SK-N-SH (cell line): ENCODE results near the gene EAF1. TPM values are rescaled to one million over a fixed set of nuclear protein-coding genes. Genes with fewer than 3 reads are reported as not detected.

Source experiments
- ELF1 ChIP-seq: IDR thresholded peaks from 2 replicates; pipeline ENCODE4 v1.4.0; 2012
- FOXJ3 ChIP-seq: sonication (generic); formaldehyde crosslinking; IDR thresholded peaks from 2 replicates; pipeline ENCODE4 v1.5.1; 2020; ENCODE audit warnings: mild to moderate bottlenecking, missing genetic modification reagents
- GATA2 ChIP-seq: sonication (generic); formaldehyde crosslinking; IDR thresholded peaks from 2 replicates; pipeline ENCODE4 v1.5.0; 2020; ENCODE audit warnings: mild to moderate bottlenecking, missing genetic modification reagents
- RXRA ChIP-seq: IDR thresholded peaks from 2 replicates; pipeline ENCODE4 v1.4.0; 2012; ENCODE audit warnings: low read depth, mild to moderate bottlenecking, borderline replicate concordance
- TEAD4 ChIP-seq: IDR thresholded peaks from 2 replicates; pipeline ENCODE4 v1.4.0; 2012; ENCODE audit warnings: mild to moderate bottlenecking, borderline replicate concordance; ENCODE audit not compliant: insufficient read depth
- polyA plus RNA-seq, 3 experiments: library from polyadenylated mRNA; depleted of rRNA; stranded (reverse); fragments of >200 nt; gene quantifications; 2 replicates each; pipeline ENCODE4 v1.2.3, GENCODE V29; 2012
- small RNA-seq, 7 experiments: library from RNA; depleted of rRNA; stranded (forward); fragments of <200 nt; gene quantifications; one replicate each; pipeline ENCODE3, GENCODE V24; 2012

EAF1 gene
- polyA plus RNA-seq, 1 of the 3 experiments (the other 2 are of a cell fraction), result 10.0 TPM

DNA sequence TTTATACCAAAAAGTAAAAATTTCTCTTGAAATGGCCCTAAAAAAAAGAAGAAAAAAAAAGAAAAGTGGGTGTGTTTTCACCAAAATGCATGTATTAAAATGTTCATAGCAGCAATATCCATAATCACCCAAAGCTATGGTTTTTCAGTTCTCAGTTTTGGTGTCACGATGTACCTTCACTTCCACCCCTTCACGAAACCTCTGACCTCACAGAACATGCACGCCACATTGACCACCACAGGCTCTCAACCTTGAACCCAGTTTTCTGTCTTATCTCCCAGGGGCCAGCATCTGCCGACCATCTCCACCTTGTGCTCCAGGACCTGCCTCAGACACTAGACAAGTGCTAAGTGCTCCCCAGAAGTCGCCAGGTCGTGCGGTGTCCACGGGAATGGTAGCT, 63.7 kb downstream of the EAF1 start (continued):
- TF ChIP-seq GATA2 (CRISPR knock-in tag) (no peak), TEAD4 (no peak), RXRA (no peak), ELF1 (no peak), FOXJ3 (CRISPR knock-in tag) (no peak)
- TF ChIP-seq, all 33 proteins: peak for 0

Small RNAs within 50 kb of the gene (small RNA-seq; reads per million reads assigned to genes)
- gene RNU6-1024P, result 0 reads per million in 7 experiments

Other genes with a start within 250 kb of the EAF1 start
- gene CAPN7, start 221.4 kb upstream of the EAF1 start, polyA plus RNA-seq (2012; rRNA removed), result 7.3 and 11.1 TPM in 2 replicates
- gene SH3BP5, start 95.0 kb upstream of the EAF1 start, polyA plus RNA-seq (2012; rRNA removed), result 29.5 and 32.3 TPM in 2 replicates
- 22.7 and 23.7 TPM in 2 replicates for gene METTL6, start 54 bp upstream of the EAF1 start, polyA plus RNA-seq (2012; rRNA removed)
- 1.5 and 1.9 TPM in 2 replicates for gene COLQ, start 94.1 kb downstream of the EAF1 start, polyA plus RNA-seq (2012; rRNA removed)
- gene HACL1, start 174.0 kb downstream of the EAF1 start, polyA plus RNA-seq (2012; rRNA removed), result 15.1 and 23.0 TPM in 2 replicates
- gene BTD, start 174.1 kb downstream of the EAF1 start, polyA plus RNA-seq (2012; rRNA removed), result 23.6 and 32.5 TPM in 2 replicates